Muscle layer of duodenum (tissue), 2 donors: ENCODE results near the gene HGFAC.

Experiments
- H3K27ac ChIP-seq: one replicate; pipeline ENCODE4 v1.7.0; 2013; ENCODE audit warnings: mild to moderate bottlenecking, low read length
- H3K27me3 ChIP-seq: one replicate; pipeline ENCODE4 v1.7.0; 2013; ENCODE audit warnings: low read depth, mild to moderate bottlenecking, control low read depth, low read length
- H3K36me3 ChIP-seq, 2 donors: one replicate each; pipeline ENCODE4 v1.7.0; 2013; ENCODE audit warnings: low read length in 2 of 2, control low read depth in 1 of 2, mild to moderate bottlenecking in 1 of 2; ENCODE audit not compliant: insufficient read depth in 2 of 2, control insufficient read depth in 1 of 2
- H3K4me1 ChIP-seq, 2 donors: one replicate each; pipeline ENCODE4 v1.7.0; 2013; ENCODE audit warnings: low read length in 2 of 2, mild to moderate bottlenecking in 2 of 2, control low read depth in 1 of 2, moderate library complexity in 1 of 2; ENCODE audit not compliant: insufficient read depth in 2 of 2, control insufficient read depth in 1 of 2
- H3K4me3 ChIP-seq, 2 donors: one replicate each; pipeline ENCODE4 v1.7.0; 2013; ENCODE audit warnings: low read length in 2 of 2, low read depth in 1 of 2, mild to moderate bottlenecking in 1 of 2
- H3K9me3 ChIP-seq, 2 donors: one replicate each; pipeline ENCODE4 v1.7.0; 2013; ENCODE audit warnings: low read length in 2 of 2, control low read depth in 1 of 2, mild to moderate bottlenecking in 1 of 2; ENCODE audit not compliant: control insufficient read depth in 1 of 2
- donor health status: healthy.

Gene HGFAC

GRCh38 chr4:3437582-3437936 lies 4.2 kb upstream of the HGFAC start:
- no peaks in the 10 kb centered on the region for H3K4me1 ChIP-seq
- no peaks in the 10 kb centered on the region for H3K36me3 ChIP-seq
- no peaks in the 10 kb centered on the region for H3K27me3 ChIP-seq
- H3K4me3 ChIP-seq = no peak overlapping the region
- no peak overlapping the region for H3K27ac ChIP-seq
- H3K9me3 ChIP-seq = no peaks in the 10 kb centered on the region

GRCh38 chr4:3437998-3438846 lies 3.5 kb upstream of the HGFAC start:
- Histone ChIP-seq H3K27ac (no peak overlapping the region), H3K36me3 (no peaks in the 10 kb centered on the region), H3K9me3 (no peaks in the 10 kb centered on the region), H3K27me3 (no peaks in the 10 kb centered on the region), H3K4me1 (no peaks in the 10 kb centered on the region), H3K4me3 (no peak overlapping the region)

- no peaks in the 10 kb centered on the region for H3K4me1 ChIP-seq
- H3K27ac ChIP-seq = no peak overlapping the region
- no peaks in the 10 kb centered on the region for H3K27me3 ChIP-seq
- no peaks in the 10 kb centered on the region for H3K36me3 ChIP-seq
- no peaks in the 10 kb centered on the region for H3K9me3 ChIP-seq
- H3K4me3 ChIP-seq = no peak overlapping the region
Measured at GRCh38 chr4:3438847-3439180, 3.0 kb upstream of the HGFAC start.

GRCh38 chr4:3439391-3439790 lies 2.4 kb upstream of the HGFAC start:
- Histone ChIP-seq H3K4me3 (no peak overlapping the region), H3K27ac (no peak overlapping the region), H3K27me3 (no peaks in the 10 kb centered on the region), H3K36me3 (no peaks in the 10 kb centered on the region), H3K4me1 (no peaks in the 10 kb centered on the region), H3K9me3 (no peaks in the 10 kb centered on the region)

GRCh38 chr4:3440011-3440410 lies 1.8 kb upstream of the HGFAC start:
- Histone ChIP-seq H3K4me3 (no peak overlapping the region), H3K27ac (no peak overlapping the region), H3K27me3 (no peaks in the 10 kb centered on the region), H3K36me3 (no peaks in the 10 kb centered on the region), H3K9me3 (no peaks in the 10 kb centered on the region), H3K4me1 (no peaks in the 10 kb centered on the region)

GRCh38 chr4:3440979-3441500 lies 728 bp upstream of the HGFAC start:
- no peaks in the 10 kb centered on the region for H3K9me3 ChIP-seq
- no peak overlapping the region for H3K4me3 ChIP-seq
- no peaks in the 10 kb centered on the region for H3K36me3 ChIP-seq
- H3K4me1 ChIP-seq = no peaks in the 10 kb centered on the region
- H3K27me3 ChIP-seq = no peaks in the 10 kb centered on the region
- no peak overlapping the region for H3K27ac ChIP-seq

GRCh38 chr4:3442460-3442958 lies 741 bp downstream of the HGFAC start:
- no peaks in the 10 kb centered on the region for H3K36me3 ChIP-seq
- no peak overlapping the region for H3K27ac ChIP-seq

GRCh38 chr4:3442959-3443749 lies 1.4 kb downstream of the HGFAC start:
- H3K36me3 ChIP-seq = no peaks in the 10 kb centered on the region
- H3K4me1 ChIP-seq = no peaks in the 10 kb centered on the region
- no peak overlapping the region for H3K27ac ChIP-seq
- no peaks in the 10 kb centered on the region for H3K27me3 ChIP-seq
- no peaks in the 10 kb centered on the region for H3K9me3 ChIP-seq
- no peak overlapping the region for H3K4me3 ChIP-seq

More at GRCh38 chr4:3442460-3442958, 741 bp downstream of the HGFAC start:
- H3K4me1 ChIP-seq = no peaks in the 10 kb centered on the region
- H3K9me3 ChIP-seq = no peaks in the 10 kb centered on the region
- H3K4me3 ChIP-seq = no peak overlapping the region
- H3K27me3 ChIP-seq = no peaks in the 10 kb centered on the region

- Histone ChIP-seq H3K4me1 (no peaks in the 10 kb centered on the region), H3K27ac (no peak overlapping the region), H3K4me3 (no peak overlapping the region), H3K27me3 (no peaks in the 10 kb centered on the region), H3K36me3 (no peaks in the 10 kb centered on the region), H3K9me3 (no peaks in the 10 kb centered on the region)
Measured at GRCh38 chr4:3443750-3444309, 2.1 kb downstream of the HGFAC start.

GRCh38 chr4:3444351-3445110 lies 2.8 kb downstream of the HGFAC start:
- no peak overlapping the region for H3K27ac ChIP-seq
- H3K4me1 ChIP-seq = no peaks in the 10 kb centered on the region
- H3K4me3 ChIP-seq = no peak overlapping the region
- no peaks in the 10 kb centered on the region for H3K9me3 ChIP-seq
- H3K36me3 ChIP-seq = no peaks in the 10 kb centered on the region
- no peaks in the 10 kb centered on the region for H3K27me3 ChIP-seq
